ENCODE measurements around the gene TSPAN18.

TSPAN18 gene

DNA sequence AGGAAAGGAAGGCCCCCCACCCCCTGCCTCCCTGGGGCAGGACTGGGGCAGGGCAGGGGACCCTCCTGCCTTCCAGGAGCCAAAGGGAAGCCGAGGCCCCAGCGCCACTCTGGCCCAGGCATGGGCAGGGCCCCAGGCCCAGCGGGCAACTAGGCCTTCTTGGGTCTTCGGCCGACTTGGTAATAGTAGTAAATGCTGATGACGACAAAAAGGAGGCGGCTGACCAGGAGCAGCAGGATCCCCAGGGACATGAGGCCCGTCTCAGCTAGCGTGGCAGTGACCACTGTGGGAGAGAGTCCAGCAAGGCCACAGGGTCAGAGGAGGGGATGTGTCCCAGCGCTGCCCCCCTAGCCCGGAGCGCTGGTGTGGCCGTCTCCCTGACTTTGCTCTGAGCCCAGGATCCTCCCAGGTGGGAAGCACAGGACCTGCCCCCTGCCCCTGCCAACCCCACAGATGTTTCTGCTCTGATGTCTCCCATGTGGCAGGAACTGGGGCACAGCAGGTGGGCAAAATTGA lies 208.0 kb downstream of the TSPAN18 start:
- in situ Hi-C loops (cut with MboI; ENCODE audit: low sequenced_read_pairs) = loop anchor here (25.0 kb wide), 1 partner anchor 178 kb away; no protein-coding TSS in a partner anchor

DNA sequence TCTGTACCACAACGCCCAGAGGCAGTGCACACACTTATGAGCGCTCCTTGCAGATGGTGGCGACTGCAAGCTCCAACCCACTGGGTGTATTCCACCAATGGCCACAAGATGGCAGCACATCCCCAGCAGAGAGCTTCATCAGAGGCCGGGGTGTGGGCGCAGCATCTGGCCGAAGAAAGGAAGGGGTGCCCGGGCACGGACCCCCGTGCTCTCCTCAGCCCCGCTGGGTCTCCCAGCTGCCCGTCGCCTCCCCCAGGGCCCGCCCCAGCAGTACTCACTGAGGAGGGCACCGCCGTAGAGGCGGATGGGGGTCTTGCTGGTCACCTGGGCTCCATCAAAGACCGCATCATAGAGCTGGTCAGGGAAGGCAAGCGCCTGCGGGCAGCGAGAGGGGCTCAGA lies 209.8 kb downstream of the TSPAN18 start:
- in situ Hi-C loops (cut with MboI; ENCODE audit: low sequenced_read_pairs) = loop anchor here (25.0 kb wide), 1 partner anchor 176 kb away; no protein-coding TSS in a partner anchor

DNA sequence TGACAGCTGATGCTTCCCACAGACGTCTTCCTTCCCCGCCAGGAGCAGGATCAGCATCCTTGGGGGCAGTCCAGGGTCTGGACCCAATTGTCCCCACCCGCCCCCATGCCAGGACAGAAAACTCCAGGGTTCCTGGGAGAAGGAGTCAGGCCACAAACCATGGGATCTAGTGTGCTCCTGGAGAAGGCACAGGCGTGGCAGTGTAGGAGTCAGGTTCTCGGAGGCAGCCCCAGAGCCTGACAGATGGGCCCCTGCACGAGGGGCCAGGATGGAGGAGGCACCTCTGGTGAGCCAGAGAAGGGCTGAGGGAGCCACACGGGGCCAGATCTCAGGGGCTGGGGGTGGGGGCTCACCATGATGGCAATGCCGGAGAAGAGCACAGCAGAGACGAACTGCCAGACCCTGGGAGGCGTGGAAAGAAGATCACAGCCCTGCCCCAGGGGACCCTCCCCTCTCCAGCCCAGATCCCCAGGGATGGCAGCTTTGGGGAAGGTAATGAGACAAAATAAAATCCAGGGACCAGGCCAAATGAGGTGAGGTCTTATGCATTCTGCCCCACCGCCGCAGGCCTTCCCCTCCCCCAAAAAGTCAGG lies 210.3 kb downstream of the TSPAN18 start:
- in situ Hi-C loops (cut with MboI; ENCODE audit: low sequenced_read_pairs) = loop anchor here (25.0 kb wide), 1 partner anchor 175 kb away; no protein-coding TSS in a partner anchor

DNA sequence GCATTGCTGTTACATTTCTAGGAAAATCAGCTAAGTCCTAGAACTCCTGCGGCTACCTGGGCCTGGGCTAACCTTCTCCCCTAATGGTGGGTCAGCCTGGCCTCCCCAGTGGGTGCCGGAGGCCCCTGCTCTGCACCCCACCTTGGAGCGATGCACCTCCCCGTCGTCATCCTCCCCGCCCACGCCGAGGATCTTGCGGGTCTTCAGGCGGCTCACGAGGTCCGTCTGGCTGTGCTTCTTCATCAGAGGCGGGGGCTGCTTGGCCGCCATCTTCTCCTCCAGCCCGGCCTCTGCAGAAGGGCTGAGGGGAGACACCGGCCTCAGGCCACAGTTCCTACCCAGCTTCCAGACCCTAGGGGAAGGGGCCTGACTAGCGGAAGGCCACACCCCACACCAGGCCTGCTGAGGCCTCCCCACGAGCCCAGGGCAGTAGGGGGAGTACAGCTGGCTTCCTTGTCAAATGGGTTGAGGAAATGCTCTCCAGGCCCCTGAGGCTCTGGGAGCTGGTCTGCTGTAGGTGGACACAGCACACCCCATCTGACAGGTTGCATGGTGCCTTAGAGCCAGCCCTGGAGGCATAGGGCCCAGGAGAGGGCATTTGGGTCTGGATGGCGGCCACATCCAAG lies 211.4 kb downstream of the TSPAN18 start:
- in situ Hi-C loops (cut with MboI; ENCODE audit: low sequenced_read_pairs) = loop anchor here (25.0 kb wide), 1 partner anchor 174 kb away; no protein-coding TSS in a partner anchor

DNA sequence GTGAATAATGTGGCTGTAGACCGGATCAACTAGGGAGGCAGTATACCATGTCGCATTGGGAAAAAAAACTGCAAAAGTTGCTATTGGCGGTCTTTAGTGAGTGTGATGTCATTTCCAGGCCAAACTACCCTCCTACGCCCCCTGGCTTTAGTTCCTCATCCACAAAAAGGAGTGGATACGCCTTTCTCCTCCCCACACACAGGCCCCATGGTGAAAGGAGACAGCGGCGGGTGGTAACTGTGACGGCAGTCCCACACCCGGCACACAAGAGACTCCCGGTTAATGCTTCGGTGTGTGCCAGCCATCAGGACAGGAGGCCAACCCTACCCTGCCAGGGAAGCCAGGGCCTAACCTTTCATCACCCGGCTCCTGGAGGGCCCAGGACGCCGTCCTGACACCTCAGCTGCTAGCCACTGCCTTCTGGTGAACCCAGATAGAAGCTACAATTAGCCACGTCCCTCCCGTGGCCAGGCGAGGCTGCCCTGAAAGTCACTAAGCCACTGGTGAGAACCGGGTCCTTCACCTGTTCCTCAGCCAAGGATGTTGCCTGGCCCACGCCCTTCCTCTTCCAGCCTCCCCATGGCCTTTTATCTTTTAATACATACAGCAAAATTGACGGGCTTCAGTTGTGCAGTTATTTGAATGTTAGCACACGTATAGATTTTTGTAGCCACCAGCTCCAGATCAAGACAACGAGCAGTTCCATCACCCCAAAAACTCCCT lies 213.1 kb downstream of the TSPAN18 start:
- in situ Hi-C loops (cut with MboI; ENCODE audit: low sequenced_read_pairs) = loop anchor here (25.0 kb wide), 1 partner anchor 172 kb away; no protein-coding TSS in a partner anchor

DNA sequence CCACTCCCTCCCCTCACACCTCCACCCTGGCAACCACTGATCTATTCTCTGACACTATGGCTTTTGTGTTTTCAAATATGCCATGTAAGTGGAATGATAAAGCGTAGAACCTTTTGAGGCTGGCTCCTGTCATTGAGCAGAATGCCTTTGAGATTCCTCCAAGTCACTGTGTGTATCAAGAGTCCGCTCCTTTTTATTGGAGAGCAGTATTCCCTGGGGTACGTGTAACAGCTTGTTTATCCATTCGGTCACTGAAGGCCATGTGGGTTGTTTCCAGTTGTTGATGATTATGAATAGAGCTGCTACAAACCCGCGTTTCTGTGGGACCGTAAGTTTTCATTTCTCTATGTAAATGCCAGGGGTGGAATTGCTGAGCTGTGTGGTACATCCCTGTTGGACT lies 213.6 kb downstream of the TSPAN18 start:
- in situ Hi-C loops (cut with MboI; ENCODE audit: low sequenced_read_pairs) = loop anchor here (25.0 kb wide), 1 partner anchor 172 kb away; no protein-coding TSS in a partner anchor

DNA sequence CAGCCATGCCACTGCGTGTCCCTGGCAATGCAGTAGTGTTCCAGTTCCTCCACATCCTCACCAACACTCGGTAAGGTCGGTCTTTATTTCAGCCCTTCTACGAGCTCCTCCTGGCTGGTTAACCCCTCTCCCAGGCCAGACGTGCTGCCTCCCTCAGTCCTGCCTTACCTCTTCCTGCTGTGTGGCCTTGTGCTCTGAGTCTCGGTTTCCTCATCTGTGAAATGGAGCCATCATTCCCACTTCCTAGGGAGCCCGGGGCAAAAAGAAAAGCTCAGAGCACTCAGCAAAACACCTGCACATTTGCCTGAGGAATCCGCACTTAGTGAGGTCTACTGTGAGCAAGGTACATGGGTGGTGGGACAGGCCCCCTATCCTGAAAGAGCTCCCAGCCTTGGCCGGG lies 214.1 kb downstream of the TSPAN18 start:
- in situ Hi-C loops (cut with MboI; ENCODE audit: low sequenced_read_pairs) = loop anchor here (25.0 kb wide), 1 partner anchor 171 kb away; no protein-coding TSS in a partner anchor

DNA sequence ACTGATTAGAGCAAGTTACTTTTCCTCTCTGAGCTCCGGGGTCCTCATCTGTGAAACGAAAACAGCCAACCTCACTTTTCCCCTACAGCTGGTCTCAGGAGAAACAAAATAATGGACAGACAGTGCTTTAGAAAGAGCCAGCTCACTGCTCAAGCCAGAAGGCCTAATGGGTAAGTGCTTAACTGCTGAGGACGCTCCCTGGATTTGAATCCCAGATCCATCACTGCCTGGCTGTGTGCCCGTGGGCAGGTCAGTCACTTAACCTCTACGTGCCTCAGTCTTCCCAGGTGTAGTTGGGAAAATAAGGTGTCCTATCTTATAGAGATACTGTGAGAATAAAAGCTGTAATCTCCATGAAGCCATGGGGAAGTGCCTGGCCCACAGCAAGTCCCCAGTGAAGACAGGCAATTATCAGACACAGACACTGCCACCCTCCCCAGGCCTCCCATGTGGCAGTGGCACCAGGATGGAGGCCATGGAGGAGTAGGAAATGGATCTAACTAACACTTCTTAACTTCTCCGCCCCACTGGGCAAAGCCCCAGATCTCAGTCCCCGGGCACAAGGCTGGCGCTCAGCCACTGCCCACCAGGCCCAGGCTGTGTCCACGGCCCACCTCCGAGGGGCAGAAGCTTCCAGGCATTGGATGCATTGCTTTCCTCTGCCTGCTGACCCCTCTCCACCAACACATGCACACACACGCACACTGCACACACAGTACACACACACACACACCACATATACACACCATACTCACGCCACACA lies 214.7 kb downstream of the TSPAN18 start:
- in situ Hi-C loops (cut with MboI; ENCODE audit: low sequenced_read_pairs) = loop anchor here (25.0 kb wide), 1 partner anchor 171 kb away; no protein-coding TSS in a partner anchor

DNA sequence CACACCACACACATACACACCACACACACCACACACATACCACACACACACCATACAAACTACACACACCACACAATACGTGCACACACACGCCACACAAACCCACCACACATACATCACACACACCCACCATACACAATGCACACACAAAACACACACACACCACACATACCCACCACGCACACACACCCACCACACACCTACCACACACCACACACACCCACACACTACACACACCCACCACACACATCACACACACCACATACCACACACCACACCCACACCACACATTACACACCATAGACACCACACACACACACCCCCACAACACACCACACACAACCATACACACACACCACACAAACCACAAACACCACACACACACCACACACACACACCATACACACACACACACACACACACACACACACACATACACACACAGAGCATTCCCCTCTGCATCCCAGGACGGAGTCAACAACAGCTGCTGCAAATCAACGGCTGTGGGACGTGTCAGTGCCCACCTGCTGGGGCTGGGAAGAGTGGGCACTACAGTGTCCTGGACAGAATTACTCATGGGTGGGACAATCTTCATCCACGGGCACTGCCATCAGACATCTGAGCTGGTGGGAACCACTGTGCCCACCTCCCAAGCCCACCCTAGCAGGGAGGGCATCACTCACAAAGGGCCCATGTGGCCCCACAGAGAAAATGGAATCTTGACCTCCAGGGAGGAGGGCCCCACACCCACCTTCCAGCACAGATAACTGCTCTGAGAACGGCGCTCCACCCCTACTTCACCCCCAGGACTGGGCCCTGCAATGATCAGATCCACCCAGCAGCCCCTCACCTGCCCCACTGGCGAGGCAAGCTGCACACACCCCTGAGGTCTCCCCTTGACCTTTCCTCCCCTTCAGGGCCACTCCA lies 215.5 kb downstream of the TSPAN18 start:
- in situ Hi-C loops (cut with MboI; ENCODE audit: low sequenced_read_pairs) = loop anchor here (25.0 kb wide), 1 partner anchor 170 kb away; no protein-coding TSS in a partner anchor

DNA sequence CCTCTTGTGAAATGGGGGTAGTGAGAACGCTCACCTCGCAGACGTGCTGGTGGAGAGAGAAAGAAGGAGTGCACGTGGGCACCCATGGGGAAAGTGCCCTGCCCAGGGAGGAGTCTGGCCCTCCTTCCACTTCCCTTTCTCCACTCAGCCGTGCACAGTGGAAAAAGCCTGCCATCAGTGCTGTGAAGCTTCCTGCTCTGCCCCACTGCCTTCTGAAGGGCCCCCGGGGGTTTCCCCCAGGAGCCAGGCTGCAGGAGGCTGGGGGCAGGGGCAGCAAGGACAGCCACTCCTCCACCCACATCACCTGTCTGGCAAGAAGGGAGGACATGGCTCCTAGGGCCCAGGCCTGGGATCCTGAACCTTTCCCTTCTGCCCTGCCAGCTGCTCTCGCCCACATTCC lies 216.4 kb downstream of the TSPAN18 start:
- in situ Hi-C loops (cut with MboI; ENCODE audit: low sequenced_read_pairs) = loop anchor here (25.0 kb wide), 1 partner anchor 169 kb away; no protein-coding TSS in a partner anchor

DNA sequence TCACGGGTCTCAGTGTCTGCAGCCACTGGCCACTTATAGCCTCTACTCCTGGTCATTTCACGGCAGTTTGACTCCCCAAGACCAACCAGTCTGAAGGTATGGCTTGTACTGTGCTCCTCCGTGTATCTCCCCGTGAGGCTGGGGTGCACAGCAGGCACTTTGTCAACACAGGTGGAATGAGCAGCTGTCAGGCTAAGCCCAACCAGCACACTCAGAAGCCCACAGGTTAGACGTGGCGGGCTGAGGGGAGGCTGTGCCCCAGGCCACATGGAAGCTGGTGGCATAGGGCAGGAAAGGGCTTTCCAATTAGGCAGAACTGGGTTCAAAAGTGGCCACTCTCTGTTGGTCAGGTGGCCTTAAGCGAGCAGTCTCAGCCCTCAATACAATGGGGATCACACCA lies 216.9 kb downstream of the TSPAN18 start:
- in situ Hi-C loops (cut with MboI; ENCODE audit: low sequenced_read_pairs) = loop anchor here (25.0 kb wide), 1 partner anchor 169 kb away; no protein-coding TSS in a partner anchor

DNA sequence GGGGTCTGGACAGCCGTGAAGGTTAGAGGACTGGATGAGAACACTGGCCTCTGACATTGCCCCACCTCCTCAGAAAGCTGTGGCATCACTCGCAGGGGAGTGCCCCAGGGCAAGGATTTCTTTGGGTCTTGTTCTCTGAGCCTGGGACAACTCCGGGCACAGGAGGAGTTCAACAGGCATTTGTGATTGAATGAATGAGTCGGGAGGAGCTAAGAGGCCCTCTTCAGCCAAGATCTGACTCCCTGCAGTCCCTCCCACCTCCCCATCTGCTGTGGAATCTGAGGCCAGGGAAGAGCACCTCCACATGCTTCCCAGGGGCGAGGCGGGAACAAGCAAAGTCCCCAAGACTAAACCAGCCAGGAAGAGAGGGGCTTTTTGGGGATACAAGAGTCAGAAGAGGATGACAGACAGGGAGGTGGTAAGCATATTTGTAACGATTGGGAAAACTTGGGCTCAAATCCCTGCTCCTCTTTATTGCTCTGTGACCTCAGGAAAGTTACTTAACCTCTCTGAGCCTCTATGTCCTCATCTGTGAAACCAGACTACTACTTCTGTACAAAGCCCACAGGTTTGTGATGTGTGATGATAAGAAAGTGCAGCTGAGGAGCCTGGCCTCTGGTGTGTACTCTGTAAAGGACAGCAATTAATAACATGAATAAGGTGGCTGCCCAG lies 217.6 kb downstream of the TSPAN18 start:
- in situ Hi-C loops (cut with MboI; ENCODE audit: low sequenced_read_pairs) = loop anchor here (25.0 kb wide), 1 partner anchor 168 kb away; no protein-coding TSS in a partner anchor

DNA sequence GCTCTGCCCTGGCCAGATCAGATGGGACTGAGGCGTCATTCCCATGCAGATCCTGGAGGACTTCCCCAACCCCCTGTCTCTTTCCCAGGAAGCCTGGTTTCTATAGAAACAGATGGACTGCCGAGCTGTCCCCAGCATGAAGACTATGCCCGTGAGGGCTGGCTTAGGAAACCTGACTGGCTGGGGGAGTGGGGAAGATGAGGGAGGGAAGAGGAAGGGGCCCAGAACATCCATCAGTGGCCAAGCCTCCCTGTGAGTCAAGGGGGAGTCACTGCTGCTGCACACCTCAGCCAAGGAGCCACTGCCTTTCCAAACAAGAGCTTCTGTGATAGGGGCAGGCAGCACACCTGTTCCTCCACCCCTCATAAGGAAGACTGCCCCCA lies 218.1 kb downstream of the TSPAN18 start:
- in situ Hi-C loops (cut with MboI; ENCODE audit: low sequenced_read_pairs) = loop anchor here (25.0 kb wide), 1 partner anchor 167 kb away; no protein-coding TSS in a partner anchor

DNA sequence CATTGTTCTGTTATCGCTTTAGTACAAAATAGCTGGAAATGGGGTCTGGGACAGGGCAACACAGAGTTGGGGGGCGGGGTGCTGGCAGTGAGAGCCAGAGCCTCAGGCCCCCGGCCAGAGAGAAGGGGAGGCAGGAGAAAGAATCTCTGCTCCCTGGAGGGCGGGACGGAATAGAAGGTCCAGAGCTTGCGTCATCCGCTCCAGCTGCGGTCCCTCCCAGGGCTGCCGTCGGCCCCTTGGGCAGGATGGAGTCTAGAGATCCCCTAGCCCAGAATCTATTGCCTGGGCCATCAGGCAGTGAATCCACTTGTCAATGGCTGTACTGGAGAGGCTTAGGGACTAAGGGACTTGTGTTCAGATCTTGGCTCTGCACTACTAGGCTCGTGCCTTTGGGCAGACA lies 218.9 kb downstream of the TSPAN18 start:
- in situ Hi-C loops (cut with MboI; ENCODE audit: low sequenced_read_pairs) = loop anchor here (25.0 kb wide), 1 partner anchor 167 kb away; no protein-coding TSS in a partner anchor

DNA sequence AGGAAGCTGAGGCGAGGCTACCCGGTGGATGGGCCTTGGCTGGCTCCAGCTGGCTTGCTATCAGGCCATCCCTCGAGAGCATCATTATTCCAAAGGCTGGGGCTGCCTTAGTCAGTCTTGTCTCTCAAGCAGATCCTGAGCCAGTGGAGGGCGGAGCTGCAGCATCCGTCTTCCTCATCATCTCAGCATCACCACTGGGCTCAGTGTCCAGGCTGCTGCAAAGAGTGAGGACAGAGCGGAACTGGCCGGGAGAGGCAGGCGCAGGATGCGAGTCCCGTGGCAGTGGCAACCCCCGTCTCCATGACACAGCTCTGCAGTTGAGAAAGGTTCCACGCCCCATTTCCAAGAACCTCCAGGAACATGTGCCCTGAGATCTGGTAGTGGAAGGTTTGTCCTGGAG lies 219.5 kb downstream of the TSPAN18 start:
- in situ Hi-C loops (cut with MboI; ENCODE audit: low sequenced_read_pairs) = loop anchor here (25.0 kb wide), 1 partner anchor 166 kb away; no protein-coding TSS in a partner anchor

DNA sequence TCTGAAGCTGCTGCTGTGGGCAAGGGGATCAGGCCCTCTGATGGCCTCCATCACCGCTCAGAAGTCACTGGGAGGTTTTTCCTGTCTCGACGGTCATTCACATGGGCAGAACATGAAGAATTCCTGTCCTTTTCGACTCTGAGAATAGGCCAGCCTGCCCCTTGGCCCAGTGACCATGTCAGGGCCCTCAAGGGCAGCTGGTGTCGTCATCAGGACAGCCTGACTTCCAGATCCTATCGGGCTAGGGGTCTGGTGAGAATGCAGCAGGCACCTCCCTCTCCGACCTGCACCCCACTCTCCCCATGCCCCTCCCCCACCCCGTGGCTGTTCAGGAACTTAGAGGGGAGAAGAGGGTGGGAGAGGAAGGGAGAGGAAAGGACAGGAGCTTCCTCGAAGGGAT lies 220.4 kb downstream of the TSPAN18 start:
- in situ Hi-C loops (cut with MboI; ENCODE audit: low sequenced_read_pairs) = loop anchor here (25.0 kb wide), 1 partner anchor 165 kb away; no protein-coding TSS in a partner anchor

DNA sequence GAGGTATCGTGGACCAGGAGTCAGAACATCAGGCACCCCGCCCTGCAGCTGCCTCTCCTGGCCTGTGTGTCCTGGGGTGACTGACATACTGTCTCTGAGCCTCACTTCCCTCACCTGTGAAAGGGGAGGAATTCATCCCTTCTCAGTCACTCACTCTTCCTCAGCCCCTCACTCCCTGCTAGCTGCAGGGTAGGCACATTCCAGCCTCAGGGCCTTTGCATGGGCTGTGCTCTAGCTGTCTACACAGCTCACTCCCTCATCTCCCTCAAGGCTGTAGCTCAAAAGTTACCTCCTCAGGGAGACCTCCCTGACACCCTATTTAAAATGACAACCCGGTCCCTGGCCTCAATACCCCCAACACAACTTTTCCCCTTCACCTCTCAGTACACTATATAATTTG lies 221.4 kb downstream of the TSPAN18 start:
- in situ Hi-C loops (cut with MboI; ENCODE audit: low sequenced_read_pairs) = loop anchor here (25.0 kb wide), 1 partner anchor 164 kb away; no protein-coding TSS in a partner anchor

All from hTERT RPE-1 (cell line).